ENCODE results near the gene OOSP3. TPM values are rescaled to one million over a fixed set of nuclear protein-coding genes. Genes with fewer than 3 reads are reported as not detected.

The OOSP3 gene
- total and polyA plus RNA-seq, 2 donors (not counting 1 experiment from before 2014, with no cell fraction given) = not detected

DNA sequence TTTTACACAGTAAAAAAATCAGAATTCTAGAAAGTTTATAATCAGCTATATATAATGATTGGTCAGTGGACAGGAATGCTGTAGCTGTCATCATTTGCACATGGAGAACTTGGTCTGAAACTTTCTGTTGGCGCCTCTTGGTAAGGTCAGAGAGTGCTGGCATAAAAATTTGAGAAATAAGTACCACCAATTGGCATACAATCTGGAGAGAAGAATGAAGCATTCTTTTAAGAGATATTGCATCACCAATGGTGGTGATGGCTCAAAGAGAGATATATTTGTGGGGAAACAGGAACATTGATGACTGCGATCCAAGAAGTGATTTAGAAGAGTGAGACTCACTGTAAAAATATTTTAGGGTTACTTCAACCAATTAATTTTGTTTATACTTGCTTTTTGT, 39.9 kb downstream of the OOSP3 start:
- H3K9ac ChIP-seq (ENCODE audit: low read length) = no peak overlapping the region
- no peak for TF ChIP-seq EZH2 (IDR thresholded peaks at IDR 0.05; ENCODE audit: borderline replicate concordance, insufficient read depth, low read depth, low read length, poor library complexity, severe bottlenecking)
- TF ChIP-seq CTCF (IDR thresholded peaks at IDR 0.05) = no peak
- H3K4me2 ChIP-seq (replicated peaks; ENCODE audit: low read depth, low read length, poor library complexity, severe bottlenecking) = no peak overlapping the region
- no CpG with 5 or more reads among the region's 2 CpGs for WGBS (ENCODE audit: insufficient coverage)
- Mint-ChIP-seq H3K27ac (no peak overlapping the region), H3K27me3 (peaks cover 7% of the 10 kb centered on the region), H3K9me3 (ENCODE audit: insufficient read depth) (peaks cover 16% of the 10 kb centered on the region), H3K4me3 (no peak overlapping the region), H3K4me1 (no peaks in the 10 kb centered on the region)
- no peaks in the 10 kb centered on the region for H3K79me2 ChIP-seq (ENCODE audit: control insufficient read depth, insufficient read depth, low read length)
- intact Hi-C loops (cut with micrococcal nuclease) = no loop called here
- H3K4me3 ChIP-seq (ENCODE audit: control extremely low read depth in 1 of 5, extremely low read depth in 1 of 5, insufficient read depth in 1 of 5, low read depth in 2 of 5, low read length in 4 of 5) = no peak overlapping the region
- CTCF ChIA-PET = no interaction called here
- ATAC-seq (ENCODE audit: low read depth) = no peak
- no peaks in the 10 kb centered on the region for H3K36me3 ChIP-seq (replicated peaks in 1 of 2; ENCODE audit: control extremely low read depth in 1 of 2, control insufficient read depth in 1 of 2, extremely low read depth in 1 of 2, insufficient read depth in 2 of 2, low read length in 1 of 2)
- no peak overlapping the region for H3K27ac ChIP-seq (ENCODE audit: low read length in 2 of 2)
- no peak for DNase-seq
- H3K9me3 ChIP-seq (ENCODE audit: control extremely low read depth in 1 of 3, control insufficient read depth in 2 of 3, insufficient read depth in 1 of 3, low read length in 2 of 3) = peaks cover 10 to 24% (median 15%) of the 10 kb centered on the region in 3 donors
- no peak overlapping the region for H2AFZ ChIP-seq (ENCODE audit: insufficient read depth, low read depth, low read length, poor library complexity, severe bottlenecking)
- no peaks in the 10 kb centered on the region for H4K20me1 ChIP-seq (ENCODE audit: control insufficient read depth, insufficient read depth, low read length, poor library complexity, severe bottlenecking)
- no peaks in the 10 kb centered on the region for H3K27me3 ChIP-seq (replicated peaks in 1 of 4; ENCODE audit: control extremely low read depth in 1 of 4, control insufficient read depth in 3 of 4, insufficient read depth in 4 of 4, low read length in 3 of 4)
- H3K4me1 ChIP-seq (ENCODE audit: control insufficient read depth in 2 of 2, insufficient read depth in 2 of 2, low read length in 2 of 2) = no peaks in the 10 kb centered on the region
- POLR2A ChIA-PET = no interaction called here

DNA sequence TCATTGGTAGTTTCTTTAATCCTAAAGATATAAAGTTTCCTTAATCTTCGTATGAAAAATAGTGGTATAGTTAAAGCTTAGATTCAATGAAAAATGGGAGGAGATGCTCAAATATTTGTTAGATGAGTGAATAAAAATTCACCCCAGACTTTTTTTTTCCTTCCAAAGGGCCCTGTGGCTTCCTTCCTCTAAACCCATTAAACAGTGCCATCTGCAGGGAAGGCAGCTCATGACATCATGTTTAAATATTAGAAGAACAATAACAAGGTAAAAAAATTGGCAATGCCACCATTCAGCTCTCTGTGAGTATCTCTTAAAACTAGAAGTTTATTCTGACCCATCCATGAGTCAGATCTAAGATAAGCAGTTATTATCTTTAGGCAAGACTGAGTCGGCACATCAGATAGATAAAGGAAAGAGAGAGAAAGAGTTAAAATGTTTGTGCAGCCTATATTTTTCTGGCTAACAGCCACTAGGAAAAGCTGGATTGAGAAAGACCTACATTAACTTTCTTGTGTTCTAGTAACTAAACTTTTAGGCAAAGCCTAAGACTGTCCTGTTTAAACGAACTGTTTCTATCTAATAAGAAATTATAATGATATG, 40.5 kb downstream of the OOSP3 start:
- DNase-seq (no peak), ATAC-seq (ENCODE audit: low read depth) (no peak)
- ChIA-PET POLR2A (no interaction called here), CTCF (no interaction called here)
- H3K4me3 Mint-ChIP-seq = no peak overlapping the region
- Histone ChIP-seq H3K36me3 (replicated peaks in 1 of 2; ENCODE audit: control extremely low read depth in 1 of 2, control insufficient read depth in 1 of 2, extremely low read depth in 1 of 2, insufficient read depth in 2 of 2, low read length in 1 of 2) (no peaks in the 10 kb centered on the region), H3K4me2 (replicated peaks; ENCODE audit: low read depth, low read length, poor library complexity, severe bottlenecking) (no peak overlapping the region), H3K9ac (ENCODE audit: low read length) (no peak overlapping the region), H4K20me1 (ENCODE audit: control insufficient read depth, insufficient read depth, low read length, poor library complexity, severe bottlenecking) (no peaks in the 10 kb centered on the region), H3K4me1 (ENCODE audit: control insufficient read depth in 2 of 2, insufficient read depth in 2 of 2, low read length in 2 of 2) (no peaks in the 10 kb centered on the region), H3K9me3 (ENCODE audit: control extremely low read depth in 1 of 3, control insufficient read depth in 2 of 3, insufficient read depth in 1 of 3, low read length in 2 of 3) (peaks cover 10 to 30% (median 20%) of the 10 kb centered on the region in 3 donors), H3K27me3 (replicated peaks in 1 of 4; ENCODE audit: control extremely low read depth in 1 of 4, control insufficient read depth in 3 of 4, insufficient read depth in 4 of 4, low read length in 3 of 4) (no peaks in the 10 kb centered on the region), H3K79me2 (ENCODE audit: control insufficient read depth, insufficient read depth, low read length) (no peaks in the 10 kb centered on the region), H2AFZ (ENCODE audit: insufficient read depth, low read depth, low read length, poor library complexity, severe bottlenecking) (no peak overlapping the region), H3K27ac (ENCODE audit: low read length in 2 of 2) (no peak overlapping the region), H3K4me3 (ENCODE audit: control extremely low read depth in 1 of 5, extremely low read depth in 1 of 5, insufficient read depth in 1 of 5, low read depth in 2 of 5, low read length in 4 of 5) (no peak overlapping the region)
- WGBS (ENCODE audit: insufficient coverage) = no CpG with 5 or more reads among the region's 3 CpGs
- H3K27me3 Mint-ChIP-seq = peaks cover 3% of the 10 kb centered on the region
- intact Hi-C loops (cut with micrococcal nuclease) = no loop called here
- H3K4me1 Mint-ChIP-seq = no peaks in the 10 kb centered on the region
- TF ChIP-seq EZH2 (IDR thresholded peaks at IDR 0.05; ENCODE audit: borderline replicate concordance, insufficient read depth, low read depth, low read length, poor library complexity, severe bottlenecking) (no peak), CTCF (IDR thresholded peaks at IDR 0.05) (no peak)
- H3K9me3 Mint-ChIP-seq (ENCODE audit: insufficient read depth) = peaks cover 19% of the 10 kb centered on the region
- no peak overlapping the region for H3K27ac Mint-ChIP-seq

Data from B cell (primary cell).